ENCODE data around the gene SPATA33.

GRCh38 chr16:89687092-89687940, 29.7 kb downstream of the SPATA33 start:
- TF ChIP-seq CTCF (IDR thresholded peaks at IDR 0.05; ENCODE audit: poor library complexity) (peak; percentile 13), EZH2 (IDR thresholded peaks at IDR 0.05; ENCODE audit: borderline replicate concordance) (no peak)

Data from hepatocyte (in vitro differentiated cells).